ENCODE measurements around the gene CD8B.
"Not testable (repeated sequence)": the region's sequence is repeated elsewhere in the genome, so short reads cannot be mapped to it uniquely, and the experiment has no call there.

The CD8B gene

GRCh38 chr2:86837714-86838113 lies 24.0 kb downstream of the CD8B start:
- H3K4me3 ChIP-seq (ENCODE audit: insufficient read depth, low read depth, low read length, poor library complexity, severe bottlenecking); H3K9me3 ChIP-seq (ENCODE audit: control insufficient read depth, low read length); H3K27me3 ChIP-seq (replicated peaks; ENCODE audit: control insufficient read depth, insufficient read depth, low read length, poor library complexity, severe bottlenecking); H3K27ac ChIP-seq (ENCODE audit: insufficient read depth, low read length, poor library complexity, severe bottlenecking); DNase-seq; H3K4me1 ChIP-seq (ENCODE audit: control insufficient read depth, insufficient read depth, low read length, poor library complexity, severe bottlenecking); H3K36me3 ChIP-seq (ENCODE audit: control insufficient read depth, insufficient read depth, low read length): not testable (repeated sequence)

- H3K9me3 ChIP-seq (ENCODE audit: control insufficient read depth, low read length); H3K27me3 ChIP-seq (replicated peaks; ENCODE audit: control insufficient read depth, insufficient read depth, low read length, poor library complexity, severe bottlenecking); DNase-seq; H3K36me3 ChIP-seq (ENCODE audit: control insufficient read depth, insufficient read depth, low read length); H3K4me1 ChIP-seq (ENCODE audit: control insufficient read depth, insufficient read depth, low read length, poor library complexity, severe bottlenecking); H3K27ac ChIP-seq (ENCODE audit: insufficient read depth, low read length, poor library complexity, severe bottlenecking): not testable (repeated sequence)
- peak overlapping the region; percentile 12 for H3K4me3 ChIP-seq (ENCODE audit: insufficient read depth, low read depth, low read length, poor library complexity, severe bottlenecking)
Measured at GRCh38 chr2:86836915-86837695, 24.6 kb downstream of the CD8B start.

GRCh38 chr2:86835548-86835889 lies 26.2 kb downstream of the CD8B start:
- not testable (repeated sequence) for DNase-seq; H3K4me1 ChIP-seq (ENCODE audit: control insufficient read depth, insufficient read depth, low read length, poor library complexity, severe bottlenecking); H3K27ac ChIP-seq (ENCODE audit: insufficient read depth, low read length, poor library complexity, severe bottlenecking); H3K36me3 ChIP-seq (ENCODE audit: control insufficient read depth, insufficient read depth, low read length); H3K9me3 ChIP-seq (ENCODE audit: control insufficient read depth, low read length); H3K4me3 ChIP-seq (ENCODE audit: insufficient read depth, low read depth, low read length, poor library complexity, severe bottlenecking); H3K27me3 ChIP-seq (replicated peaks; ENCODE audit: control insufficient read depth, insufficient read depth, low read length, poor library complexity, severe bottlenecking)

- Histone ChIP-seq H3K27ac (ENCODE audit: insufficient read depth, low read length, poor library complexity, severe bottlenecking) (no peak overlapping the region), H3K4me1 (ENCODE audit: control insufficient read depth, insufficient read depth, low read length, poor library complexity, severe bottlenecking) (no peaks in the 10 kb centered on the region), H3K27me3 (replicated peaks; ENCODE audit: control insufficient read depth, insufficient read depth, low read length, poor library complexity, severe bottlenecking) (no peaks in the 10 kb centered on the region), H3K4me3 (ENCODE audit: insufficient read depth, low read depth, low read length, poor library complexity, severe bottlenecking) (no peak overlapping the region), H3K9me3 (ENCODE audit: control insufficient read depth, low read length) (no peaks in the 10 kb centered on the region), H3K36me3 (ENCODE audit: control insufficient read depth, insufficient read depth, low read length) (no peaks in the 10 kb centered on the region)
- no peak for DNase-seq
Measured at GRCh38 chr2:86833315-86833714, 28.4 kb downstream of the CD8B start.

- H3K9me3 ChIP-seq (ENCODE audit: control insufficient read depth, low read length) = no peaks in the 10 kb centered on the region
- H3K27ac ChIP-seq (ENCODE audit: insufficient read depth, low read length, poor library complexity, severe bottlenecking) = no peak overlapping the region
- no peaks in the 10 kb centered on the region for H3K4me1 ChIP-seq (ENCODE audit: control insufficient read depth, insufficient read depth, low read length, poor library complexity, severe bottlenecking)
- H3K4me3 ChIP-seq (ENCODE audit: insufficient read depth, low read depth, low read length, poor library complexity, severe bottlenecking) = no peak overlapping the region
- no peaks in the 10 kb centered on the region for H3K36me3 ChIP-seq (ENCODE audit: control insufficient read depth, insufficient read depth, low read length)
- H3K27me3 ChIP-seq (replicated peaks; ENCODE audit: control insufficient read depth, insufficient read depth, low read length, poor library complexity, severe bottlenecking) = no peaks in the 10 kb centered on the region
- DNase-seq = no peak
Measured at GRCh38 chr2:86832334-86833096, 29.2 kb downstream of the CD8B start.

- no peak for DNase-seq
- Histone ChIP-seq H3K27me3 (replicated peaks; ENCODE audit: control insufficient read depth, insufficient read depth, low read length, poor library complexity, severe bottlenecking) (no peaks in the 10 kb centered on the region), H3K27ac (ENCODE audit: insufficient read depth, low read length, poor library complexity, severe bottlenecking) (no peak overlapping the region), H3K36me3 (ENCODE audit: control insufficient read depth, insufficient read depth, low read length) (no peaks in the 10 kb centered on the region), H3K9me3 (ENCODE audit: control insufficient read depth, low read length) (no peaks in the 10 kb centered on the region), H3K4me3 (ENCODE audit: insufficient read depth, low read depth, low read length, poor library complexity, severe bottlenecking) (no peak overlapping the region), H3K4me1 (ENCODE audit: control insufficient read depth, insufficient read depth, low read length, poor library complexity, severe bottlenecking) (no peaks in the 10 kb centered on the region)
Measured at GRCh38 chr2:86831537-86831936, 30.1 kb downstream of the CD8B start.

- H3K36me3 ChIP-seq (ENCODE audit: control insufficient read depth, insufficient read depth, low read length) = no peaks in the 10 kb centered on the region
- no peak for DNase-seq
- H3K4me1 ChIP-seq (ENCODE audit: control insufficient read depth, insufficient read depth, low read length, poor library complexity, severe bottlenecking) = no peaks in the 10 kb centered on the region
- H3K27ac ChIP-seq (ENCODE audit: insufficient read depth, low read length, poor library complexity, severe bottlenecking) = no peak overlapping the region
- no peaks in the 10 kb centered on the region for H3K9me3 ChIP-seq (ENCODE audit: control insufficient read depth, low read length)
- no peaks in the 10 kb centered on the region for H3K27me3 ChIP-seq (replicated peaks; ENCODE audit: control insufficient read depth, insufficient read depth, low read length, poor library complexity, severe bottlenecking)
- H3K4me3 ChIP-seq (ENCODE audit: insufficient read depth, low read depth, low read length, poor library complexity, severe bottlenecking) = no peak overlapping the region
Measured at GRCh38 chr2:86826951-86827350, 34.7 kb downstream of the CD8B start.

GRCh38 chr2:86825693-86826381 lies 35.8 kb downstream of the CD8B start:
- DNase-seq = no peak
- Histone ChIP-seq H3K9me3 (ENCODE audit: control insufficient read depth, low read length) (no peaks in the 10 kb centered on the region), H3K4me3 (ENCODE audit: insufficient read depth, low read depth, low read length, poor library complexity, severe bottlenecking) (no peak overlapping the region), H3K27me3 (replicated peaks; ENCODE audit: control insufficient read depth, insufficient read depth, low read length, poor library complexity, severe bottlenecking) (no peaks in the 10 kb centered on the region), H3K4me1 (ENCODE audit: control insufficient read depth, insufficient read depth, low read length, poor library complexity, severe bottlenecking) (no peaks in the 10 kb centered on the region), H3K36me3 (ENCODE audit: control insufficient read depth, insufficient read depth, low read length) (no peaks in the 10 kb centered on the region), H3K27ac (ENCODE audit: insufficient read depth, low read length, poor library complexity, severe bottlenecking) (no peak overlapping the region)

- no peak overlapping the region for H3K4me3 ChIP-seq (ENCODE audit: insufficient read depth, low read depth, low read length, poor library complexity, severe bottlenecking)
- H3K27ac ChIP-seq (ENCODE audit: insufficient read depth, low read length, poor library complexity, severe bottlenecking) = no peak overlapping the region
- H3K27me3 ChIP-seq (replicated peaks; ENCODE audit: control insufficient read depth, insufficient read depth, low read length, poor library complexity, severe bottlenecking) = no peaks in the 10 kb centered on the region
- no peaks in the 10 kb centered on the region for H3K4me1 ChIP-seq (ENCODE audit: control insufficient read depth, insufficient read depth, low read length, poor library complexity, severe bottlenecking)
- H3K9me3 ChIP-seq (ENCODE audit: control insufficient read depth, low read length) = no peaks in the 10 kb centered on the region
- no peaks in the 10 kb centered on the region for H3K36me3 ChIP-seq (ENCODE audit: control insufficient read depth, insufficient read depth, low read length)
- no peak for DNase-seq
Measured at GRCh38 chr2:86825036-86825692, 36.5 kb downstream of the CD8B start.
